Subcutaneous adipose tissue (tissue), 4 donors: ENCODE measurements around the gene PI4K2B. TPM values are rescaled to one million over a fixed set of nuclear protein-coding genes. Genes with fewer than 3 reads are reported as not detected.

Experiments
- CTCF ChIP-seq: fragments of 450-650 bp; IDR thresholded peaks from one replicate; pipeline ENCODE4 v1.5.1; 2016; ENCODE audit warnings: low read depth, mild to moderate bottlenecking, control low read depth, antibody characterized with exemption, moderate library complexity
- total RNA-seq, 4 donors: library from RNA; depleted of rRNA; stranded (reverse); fragments of >200 nt; gene quantifications; one replicate each; pipeline ENCODE4 v1.1.0, GENCODE V29; 2016

Gene PI4K2B
- total RNA-seq, 4 donors from 2014 or later: 11.7 to 28.6 (median 17.2) TPM

GRCh38 chr4:25252230-25253070 is 18.6 kb downstream of the PI4K2B start:
- no peak for TF ChIP-seq CTCF

GRCh38 chr4:25253071-25253445 is 19.2 kb downstream of the PI4K2B start:
- TF ChIP-seq CTCF: no peak

GRCh38 chr4:25258980-25259578 is 25.2 kb downstream of the PI4K2B start:
- TF ChIP-seq CTCF: no peak

GRCh38 chr4:25271866-25272265 is 38.0 kb downstream of the PI4K2B start:
- no peak for TF ChIP-seq CTCF

GRCh38 chr4:25280210-25280609 is 46.4 kb downstream of the PI4K2B start:
- no peak for TF ChIP-seq CTCF

GRCh38 chr4:25283948-25284347 is 50.1 kb downstream of the PI4K2B start:
- no peak for TF ChIP-seq CTCF

- TF ChIP-seq CTCF: no peak
These were observed 50.6 kb downstream of the PI4K2B start for GRCh38 chr4:25284466-25284865.
